GM12878 (cell line): ENCODE data around the gene PRADC1.

ENCODE experiments used
- ATF2 ChIP-seq: IDR thresholded peaks from 2 replicates; pipeline ENCODE4 v1.6.1; 2012; ENCODE audit warnings: low read length, inconsistent platforms
- CBFB ChIP-seq: IDR thresholded peaks from 2 replicates; pipeline ENCODE4 v1.6.1; 2016; ENCODE audit warnings: antibody characterized with exemption, low read depth
- CTCF ChIP-seq, 3 experiments: IDR thresholded peaks in 2 of 3; conservative IDR thresholded peaks in 1 of 3; 2 replicates each; pipeline ENCODE4 v1.5.1; 2011; ENCODE audit warnings: low read depth in 3 of 3, low read length in 3 of 3, mild to moderate bottlenecking in 3 of 3, control low read depth in 2 of 3, moderate library complexity in 2 of 3, inconsistent platforms in 1 of 3, mixed read lengths in 1 of 3; ENCODE audit not compliant: control insufficient read depth in 2 of 3, insufficient read depth in 1 of 3; ENCODE audit errors: extremely low read depth in 1 of 3
- CUX1 ChIP-seq: IDR thresholded peaks from 2 replicates; pipeline ENCODE4 v1.6.1; 2012; ENCODE audit warnings: improper control_type of control experiment, low read depth, low read length; ENCODE audit not compliant: insufficient replicate concordance
- FOXM1 ChIP-seq: IDR thresholded peaks from 2 replicates; pipeline ENCODE4 v1.6.1; 2012; ENCODE audit warnings: low read depth, mild to moderate bottlenecking, inconsistent platforms, low read length, moderate library complexity
- NR2C1 ChIP-seq: fragments of 450-650 bp; IDR thresholded peaks from 2 replicates; pipeline ENCODE4 v1.6.1; 2017; ENCODE audit warnings: antibody characterized with exemption, mild to moderate bottlenecking, moderate library complexity
- NRF1 ChIP-seq: conservative IDR thresholded peaks from 2 replicates; pipeline ENCODE4 v1.6.1; 2011; ENCODE audit warnings: mild to moderate bottlenecking, low read depth, low read length, improper control_type of control experiment
- RAD21 ChIP-seq: IDR thresholded peaks from 2 replicates; pipeline ENCODE4 v1.6.1; 2011; ENCODE audit warnings: mild to moderate bottlenecking, low read depth, low read length, moderate library complexity; ENCODE audit not compliant: insufficient read depth
- REST ChIP-seq: IDR thresholded peaks from 2 replicates; pipeline ENCODE4 v1.6.1; 2012; ENCODE audit warnings: mild to moderate bottlenecking, low read depth, low read length
- SRF ChIP-seq, 2 experiments: IDR thresholded peaks; 2 replicates each; pipeline ENCODE4 v1.6.1; 2011; ENCODE audit warnings: low read depth in 2 of 2, low read length in 2 of 2, mild to moderate bottlenecking in 1 of 2, moderate library complexity in 1 of 2
- ZBTB4 ChIP-seq: fragments of 450-650 bp; formaldehyde crosslinking; IDR thresholded peaks from 2 replicates; pipeline ENCODE4 v1.4.0; 2022; ENCODE audit warnings: mild to moderate bottlenecking, moderate library complexity

- no peak for TF ChIP-seq FOXM1
- no peak for TF ChIP-seq RAD21
- TF ChIP-seq NRF1, result no peak
- no peak for TF ChIP-seq CBFB
- TF ChIP-seq ATF2, result no peak
- TF ChIP-seq CTCF (IDR thresholded peaks at IDR 0.05 in 2 of 3, conservative IDR thresholded peaks at IDR 0.05 in 1 of 3; ENCODE audit: control insufficient read depth in 2 of 3, extremely low read depth in 1 of 3, insufficient read depth in 1 of 3, low read depth in 3 of 3, low read length in 3 of 3), result no peak
- TF ChIP-seq NR2C1, result no peak
- TF ChIP-seq CUX1, result no peak
- no peak for TF ChIP-seq REST
- TF ChIP-seq SRF (IDR thresholded peaks at IDR 0.05; ENCODE audit: low read depth in 2 of 2, low read length in 2 of 2), result no peak
- TF ChIP-seq ZBTB4 (CRISPR knock-in tag), result no peak
These were observed 35.4 kb upstream of the PRADC1 start for GRCh38 chr2:73268366-73268829.
